ENCODE results near the gene PHF12.
A peak's percentile ranks its signal among the peaks of the same experiment; 100 is the strongest.

The PHF12 gene

GRCh38 chr17:28978356-28978964 is 27.1 kb upstream of the PHF12 start:
- no peaks in the 10 kb centered on the region for H3K9me3 Mint-ChIP-seq
- H3K4me3 Mint-ChIP-seq = no peak overlapping the region
- no peaks in the 10 kb centered on the region for H3K36me3 Mint-ChIP-seq (ENCODE audit: low read depth)
- DNase-seq = no peak
- H3K4me1 Mint-ChIP-seq = peaks cover 13% of the 10 kb centered on the region
- TF ChIP-seq, protein P1, sequence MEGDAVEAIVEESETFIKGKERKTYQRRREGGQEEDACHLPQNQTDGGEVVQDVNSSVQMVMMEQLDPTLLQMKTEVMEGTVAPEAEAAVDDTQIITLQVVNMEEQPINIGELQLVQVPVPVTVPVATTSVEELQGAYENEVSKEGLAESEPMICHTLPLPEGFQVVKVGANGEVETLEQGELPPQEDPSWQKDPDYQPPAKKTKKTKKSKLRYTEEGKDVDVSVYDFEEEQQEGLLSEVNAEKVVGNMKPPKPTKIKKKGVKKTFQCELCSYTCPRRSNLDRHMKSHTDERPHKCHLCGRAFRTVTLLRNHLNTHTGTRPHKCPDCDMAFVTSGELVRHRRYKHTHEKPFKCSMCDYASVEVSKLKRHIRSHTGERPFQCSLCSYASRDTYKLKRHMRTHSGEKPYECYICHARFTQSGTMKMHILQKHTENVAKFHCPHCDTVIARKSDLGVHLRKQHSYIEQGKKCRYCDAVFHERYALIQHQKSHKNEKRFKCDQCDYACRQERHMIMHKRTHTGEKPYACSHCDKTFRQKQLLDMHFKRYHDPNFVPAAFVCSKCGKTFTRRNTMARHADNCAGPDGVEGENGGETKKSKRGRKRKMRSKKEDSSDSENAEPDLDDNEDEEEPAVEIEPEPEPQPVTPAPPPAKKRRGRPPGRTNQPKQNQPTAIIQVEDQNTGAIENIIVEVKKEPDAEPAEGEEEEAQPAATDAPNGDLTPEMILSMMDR (IDR thresholded peaks at IDR 0.05) = no peak
- peak overlapping the region; percentile 15 for H3K27ac Mint-ChIP-seq
- peaks cover 46% of the 10 kb centered on the region for H3K27me3 Mint-ChIP-seq (ENCODE audit: low read depth, poor library complexity)

GRCh38 chr17:28977659-28978355 is 26.5 kb upstream of the PHF12 start:
- Mint-ChIP-seq H3K27ac (peak overlapping the region; percentile 15), H3K4me3 (no peak overlapping the region), H3K27me3 (ENCODE audit: low read depth, poor library complexity) (peaks cover 42% of the 10 kb centered on the region), H3K4me1 (peaks cover 14% of the 10 kb centered on the region), H3K36me3 (ENCODE audit: low read depth) (no peaks in the 10 kb centered on the region), H3K9me3 (no peaks in the 10 kb centered on the region)
- no peak for DNase-seq
- TF ChIP-seq, protein P1 (IDR thresholded peaks at IDR 0.05) = no peak

- peaks cover 43% of the 10 kb centered on the region for H3K27me3 Mint-ChIP-seq (ENCODE audit: low read depth, poor library complexity)
- TF ChIP-seq, protein P1 (IDR thresholded peaks at IDR 0.05) = no peak
Observed at GRCh38 chr17:28975646-28976045, 24.3 kb upstream of the PHF12 start.

DNA sequence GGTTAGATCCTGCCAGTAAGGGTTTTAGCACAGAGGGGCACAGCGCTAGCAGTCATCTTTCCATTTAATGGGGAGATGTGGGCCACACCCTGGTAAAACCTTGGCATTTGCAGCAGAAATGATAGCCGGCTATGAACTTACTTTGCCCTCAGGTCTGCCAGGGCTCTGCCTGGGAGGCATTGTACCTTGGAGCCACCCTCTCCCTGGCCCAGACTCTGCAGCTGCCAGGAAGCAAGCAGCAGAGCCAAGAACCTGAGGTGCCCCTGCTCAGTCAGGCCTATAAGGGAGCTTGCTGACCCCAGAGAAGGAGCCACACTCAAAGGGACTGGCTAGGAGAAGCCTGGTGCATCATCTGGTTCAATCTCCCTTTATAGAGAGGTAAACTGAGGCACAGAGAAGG is 23.7 kb upstream of the PHF12 start:
- Mint-ChIP-seq H3K4me3 (no peak overlapping the region), H3K4me1 (peaks cover 19% of the 10 kb centered on the region), H3K27me3 (ENCODE audit: low read depth, poor library complexity) (peaks cover 50% of the 10 kb centered on the region), H3K27ac (no peak overlapping the region), H3K36me3 (ENCODE audit: low read depth) (no peaks in the 10 kb centered on the region), H3K9me3 (no peaks in the 10 kb centered on the region)
- TF ChIP-seq, protein P1 (IDR thresholded peaks at IDR 0.05) = no peak
- DNase-seq = no peak

More at GRCh38 chr17:28975646-28976045, 24.3 kb upstream of the PHF12 start:
- no peaks in the 10 kb centered on the region for H3K9me3 Mint-ChIP-seq
- H3K36me3 Mint-ChIP-seq (ENCODE audit: low read depth) = no peaks in the 10 kb centered on the region
- H3K4me3 Mint-ChIP-seq = no peak overlapping the region
- H3K27ac Mint-ChIP-seq = no peak overlapping the region
- no peak for DNase-seq
- peaks cover 19% of the 10 kb centered on the region for H3K4me1 Mint-ChIP-seq

- DNase-seq = no peak
- TF ChIP-seq, protein P1 (IDR thresholded peaks at IDR 0.05) = no peak
- peak overlapping the region; percentile 25 for H3K27ac Mint-ChIP-seq
- no peaks in the 10 kb centered on the region for H3K36me3 Mint-ChIP-seq (ENCODE audit: low read depth)
- H3K27me3 Mint-ChIP-seq (ENCODE audit: low read depth, poor library complexity) = peaks cover 48% of the 10 kb centered on the region
- H3K9me3 Mint-ChIP-seq = no peaks in the 10 kb centered on the region
- H3K4me3 Mint-ChIP-seq = no peak overlapping the region
- peaks cover 19% of the 10 kb centered on the region for H3K4me1 Mint-ChIP-seq
Observed at GRCh38 chr17:28974451-28974850, 23.1 kb upstream of the PHF12 start.

DNA sequence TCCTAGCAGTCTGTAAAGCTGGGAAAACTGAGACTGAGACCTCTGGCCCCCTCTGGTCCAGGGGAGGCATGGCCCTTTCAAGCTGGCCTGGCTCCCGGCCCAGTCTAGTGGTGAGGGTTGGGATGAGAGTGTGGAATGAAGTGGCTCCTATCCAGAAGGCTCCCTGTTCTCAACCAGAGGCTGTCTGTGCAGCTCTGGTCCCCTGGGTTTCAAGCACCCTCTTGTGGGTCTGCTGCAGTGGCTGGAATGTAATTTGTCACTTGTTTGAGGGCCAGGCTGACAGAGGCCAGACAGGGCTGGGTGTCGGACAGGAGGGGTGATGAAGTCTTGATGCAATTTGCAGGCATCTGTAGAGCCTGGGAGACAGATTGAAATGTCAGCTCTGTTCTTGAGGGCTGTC is 22.1 kb upstream of the PHF12 start:
- H3K4me3 Mint-ChIP-seq = no peak overlapping the region
- no peaks in the 10 kb centered on the region for H3K36me3 Mint-ChIP-seq (ENCODE audit: low read depth)
- TF ChIP-seq, protein P1 (IDR thresholded peaks at IDR 0.05) = no peak
- peaks cover 29% of the 10 kb centered on the region for H3K4me1 Mint-ChIP-seq
- no peak overlapping the region for H3K27ac Mint-ChIP-seq
- peaks cover 39% of the 10 kb centered on the region for H3K27me3 Mint-ChIP-seq (ENCODE audit: low read depth, poor library complexity)
- no peak for DNase-seq
- no peaks in the 10 kb centered on the region for H3K9me3 Mint-ChIP-seq
